ENCODE data around the gene DESI1.

DNA sequence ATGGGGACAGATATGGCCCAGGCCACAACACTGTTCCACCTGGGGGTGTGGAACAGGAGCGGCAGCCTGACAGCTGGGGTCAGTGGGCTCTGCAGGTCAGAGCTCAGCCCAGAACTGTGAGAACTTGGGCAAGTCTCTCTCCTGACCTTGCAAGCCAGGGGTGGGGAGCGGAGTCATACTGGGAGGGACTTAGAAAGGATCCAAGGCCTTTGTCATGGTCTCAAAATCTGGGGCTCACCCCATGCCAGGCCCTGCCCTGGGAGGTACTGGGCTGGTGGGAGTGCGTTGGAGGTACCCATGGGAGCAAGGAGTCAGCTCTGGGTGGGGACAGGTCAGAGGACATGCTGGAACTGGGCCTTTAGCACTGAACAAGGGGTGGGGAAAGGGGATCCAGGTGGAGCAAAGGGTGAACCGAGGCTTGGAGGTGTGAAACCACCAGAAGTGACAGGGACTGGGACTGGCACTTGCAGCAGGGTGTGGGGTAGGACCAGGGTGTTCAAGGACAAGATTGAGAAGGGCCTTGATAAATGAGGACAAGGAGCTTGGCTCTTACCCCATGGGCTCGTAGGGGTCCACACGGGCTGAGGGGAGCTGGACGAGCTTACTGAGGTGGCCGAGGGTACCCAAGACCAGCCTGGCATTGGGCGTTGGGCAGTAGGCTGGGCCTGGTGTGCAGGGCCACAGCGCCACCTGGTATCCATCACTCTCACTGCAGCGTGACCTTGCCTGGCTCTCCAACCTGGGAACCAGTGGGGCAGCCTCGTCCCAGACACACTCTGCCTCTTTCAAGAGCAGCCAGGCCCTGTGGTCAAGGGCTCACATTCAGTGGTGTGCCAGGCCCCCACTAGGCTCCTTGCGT, 23.8 kb downstream of the DESI1 start:
- TF ChIP-seq GATA3 (IDR thresholded peaks at IDR 0.05; ENCODE audit: low read depth, low read length) (no peak), GATA2 (IDR thresholded peaks at IDR 0.05; ENCODE audit: low read depth, low read length) (no peak)

Measured in SH-SY5Y (cell line).